ENCODE results near the gene CHMP1A. TPM values are rescaled to one million over a fixed set of nuclear protein-coding genes. Genes with fewer than 3 reads are reported as not detected.

CHMP1A gene
- total and polyA plus RNA-seq, 2 of the 8 experiments (the other 6 are each of a cell fraction or from before 2014, with no cell fraction given) = 64.4 to 75.8 TPM

DNA sequence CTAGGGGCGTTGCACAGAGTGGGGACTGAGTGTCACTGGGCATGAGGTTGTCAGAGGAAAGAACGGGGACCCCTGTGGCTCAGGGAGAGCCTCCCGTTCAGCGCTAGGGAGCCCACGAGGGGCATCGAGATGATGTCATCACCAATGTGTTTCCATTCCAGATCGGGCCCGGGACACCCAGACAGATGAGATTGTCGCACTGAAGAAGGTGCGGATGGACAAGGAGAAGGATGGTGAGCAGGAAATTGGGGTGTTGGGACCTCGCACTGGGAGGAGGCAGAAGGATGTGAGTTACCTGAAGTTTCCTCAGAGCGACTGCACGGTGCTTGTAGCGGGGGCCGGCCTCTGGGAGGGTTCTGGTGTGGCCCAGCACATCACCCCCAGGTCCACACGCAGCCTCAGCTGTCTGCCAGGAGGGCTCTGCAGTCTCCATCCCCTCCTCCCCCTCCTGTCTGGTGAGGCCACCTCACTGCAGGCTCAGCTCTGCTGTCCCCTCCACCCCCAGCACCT is 32.9 kb upstream of the CHMP1A start:
- no peak overlapping the region for H3K9ac ChIP-seq (replicated peaks in 1 of 4; ENCODE audit: extremely low read depth in 1 of 4, low read depth in 3 of 4, low read length in 3 of 4)
- WGBS, 2 experiments (ENCODE audit: extremely low coverage in 1 of 2, insufficient coverage in 1 of 2, insufficient read length in 1 of 2, insufficient replicate concordance in 2 of 2, low coverage in 1 of 2, low lambda C conversion rate in 2 of 2, missing lambda C conversion rate in 1 of 2) = 98% methylated on average over 16 of the region's 16 CpGs; no CpG with 5 or more reads in 1 of the 2 experiments

More for the DNA sequence above, 32.9 kb upstream of the CHMP1A start:
- POLR2A ChIA-PET (ENCODE audit: partially characterized antibody) = interaction anchor here (1.0 to 4.8 kb wide), 3 partner anchors 9 to 58 kb away, joined by 3 to 59 read pairs (median 5); partner anchors contain the start of gene SPATA2L
- H3K23me2 ChIP-seq (ENCODE audit: low read depth, low read length) = peaks cover 6% of the 10 kb centered on the region; the same call in 1 of the 2 replicates
- no peak overlapping the region for H3K56ac ChIP-seq (replicated peaks; ENCODE audit: insufficient read length, low read depth, low read length)
- H2BK15ac ChIP-seq (ENCODE audit: low read length) = no peak overlapping the region
- no peak overlapping the region for H2AFZ ChIP-seq (ENCODE audit: low read length)
- no peak overlapping the region for H2BK120ac ChIP-seq (replicated peaks; ENCODE audit: low read depth, low read length)
- FAIRE-seq (no peak), DNase-seq (ENCODE audit: low read depth in 1 of 2, low spot score in 2 of 2) (no peak)
- no peak overlapping the region for H2AK5ac ChIP-seq (ENCODE audit: low read depth, low read length)
- H3K4me1 ChIP-seq (replicated peaks in 1 of 4; ENCODE audit: control insufficient read depth in 3 of 4, insufficient read depth in 4 of 4, low read length in 3 of 4) = peaks cover 0 to 7% (median 2%) of the 10 kb centered on the region in 4 experiments; a peak in 4 of 7 replicates
- no peak for TF ChIP-seq CHD1 (IDR thresholded peaks at IDR 0.05; ENCODE audit: low read depth, low read length)
- TF ChIP-seq HDAC6 (IDR thresholded peaks at IDR 0.05; ENCODE audit: low read depth, low read length) = no peak
- TF ChIP-seq, protein P1, sequence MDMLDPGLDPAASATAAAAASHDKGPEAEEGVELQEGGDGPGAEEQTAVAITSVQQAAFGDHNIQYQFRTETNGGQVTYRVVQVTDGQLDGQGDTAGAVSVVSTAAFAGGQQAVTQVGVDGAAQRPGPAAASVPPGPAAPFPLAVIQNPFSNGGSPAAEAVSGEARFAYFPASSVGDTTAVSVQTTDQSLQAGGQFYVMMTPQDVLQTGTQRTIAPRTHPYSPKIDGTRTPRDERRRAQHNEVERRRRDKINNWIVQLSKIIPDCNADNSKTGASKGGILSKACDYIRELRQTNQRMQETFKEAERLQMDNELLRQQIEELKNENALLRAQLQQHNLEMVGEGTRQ (IDR thresholded peaks at IDR 0.05; ENCODE audit: low read length) = no peak
- no peak for TF ChIP-seq NANOG (IDR thresholded peaks at IDR 0.05; ENCODE audit: insufficient read depth, low read depth, low read length, poor library complexity, severe bottlenecking)
- no peak for TF ChIP-seq BCL11A (IDR thresholded peaks at IDR 0.05; ENCODE audit: low read depth in 2 of 2, low read length in 2 of 2)
- no peak overlapping the region for H2BK12ac ChIP-seq (ENCODE audit: low read depth, low read length)
- no peaks in the 10 kb centered on the region for H3K27me3 ChIP-seq (replicated peaks in 1 of 4; ENCODE audit: control insufficient read depth in 3 of 4, extremely low read depth in 1 of 4, insufficient read depth in 3 of 4, low read length in 3 of 4)
- H3K36me3 ChIP-seq (ENCODE audit: control insufficient read depth in 2 of 4, insufficient read depth in 4 of 4, low read length in 3 of 4) = peaks cover 3 to 28% (median 19%) of the 10 kb centered on the region in 4 experiments; a peak in 7 of 8 replicates
- no peak overlapping the region for H4K5ac ChIP-seq (ENCODE audit: insufficient read length, low read depth, low read length)
- H2BK20ac ChIP-seq (ENCODE audit: low read length) = no peak overlapping the region
- H3K9me3 ChIP-seq (ENCODE audit: insufficient read depth in 2 of 2, low read depth in 1 of 2, low read length in 1 of 2) = peaks cover 5% of the 10 kb centered on the region in 2 experiments; a peak in 3 of 4 replicates
- H3K79me1 ChIP-seq (ENCODE audit: low read depth, low read length) = peaks cover 11% of the 10 kb centered on the region
- H4K20me1 ChIP-seq (replicated peaks in 1 of 2; ENCODE audit: control insufficient read depth in 1 of 2, insufficient read depth in 2 of 2, low read length in 2 of 2) = peaks cover 0 to 20% of the 10 kb centered on the region in 2 experiments
- H3K79me2 ChIP-seq (ENCODE audit: control insufficient read depth in 1 of 2, insufficient read depth in 2 of 2, low read length in 2 of 2) = peaks cover 0 to 11% of the 10 kb centered on the region in 2 experiments; a peak in 1 of 4 replicates
- no peak overlapping the region for H4K8ac ChIP-seq (ENCODE audit: extremely low read depth, insufficient read depth, low read length)
- no peak overlapping the region for H3K4me2 ChIP-seq (ENCODE audit: insufficient read depth in 1 of 2, low read depth in 2 of 2, low read length in 2 of 2)
- H3K18ac ChIP-seq (ENCODE audit: extremely low read depth, low read length) = no peak overlapping the region
- no peak overlapping the region for H4K91ac ChIP-seq (replicated peaks; ENCODE audit: insufficient read length, low read length)
- CTCF ChIA-PET (ENCODE audit: partially characterized antibody) = no interaction called here
- 0 out of 2 replicates have a peak overlapping the region, but pooled peaks have one; percentile 26 for H3K27ac ChIP-seq (ENCODE audit: low read depth, low read length)
- no peak overlapping the region for H3K14ac ChIP-seq (ENCODE audit: insufficient read length)
- H2BK5ac ChIP-seq (ENCODE audit: low read depth, low read length) = no peak overlapping the region
- H3K4ac ChIP-seq (replicated peaks; ENCODE audit: insufficient read length, low read depth, low read length) = no peak overlapping the region
- H3K4me3 ChIP-seq (ENCODE audit: extremely low read depth in 1 of 4, insufficient read depth in 2 of 4, low read depth in 3 of 4, low read length in 4 of 4) = no peak overlapping the region
- H3K23ac ChIP-seq (ENCODE audit: insufficient read length) = no peak overlapping the region

Measured in H1 (cell line).